Stimulated activated CD8-positive, alpha-beta memory T cell treated with anti-CD3 and anti-CD28 coated beads, Interleukin-7, amount 100 ng/mL, for 1 hour (primary cell): ENCODE measurements around the gene VNN1.
"Not testable (repeated sequence)": the region's sequence is repeated elsewhere in the genome, so short reads cannot be mapped to it uniquely, and the experiment has no call there.

Source experiments
- DNase-seq, 2 donors: peaks; one replicate each; pipeline ENCODE4 v3.0.0-alpha.2; 2020; ENCODE audit warnings: low read depth in 2 of 2

Gene VNN1

DNA sequence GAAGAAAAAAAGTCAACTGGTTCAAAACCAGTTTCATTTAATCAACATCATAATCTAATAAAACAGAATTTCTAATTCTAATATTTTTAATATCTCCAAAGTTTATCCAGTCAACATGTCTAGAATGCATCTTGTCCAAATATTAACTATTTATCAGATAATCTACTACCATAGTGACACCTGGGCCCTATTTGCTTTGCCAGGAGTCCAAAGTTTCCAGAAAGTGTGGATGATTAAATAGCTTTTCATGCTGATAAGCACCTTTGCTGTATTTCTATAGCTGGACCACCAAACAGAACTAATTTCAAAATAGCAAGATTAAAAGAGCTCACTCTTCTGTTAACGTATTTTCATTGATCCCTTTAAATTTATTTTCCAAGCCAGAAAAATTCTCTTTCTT is 42.6 kb downstream of the VNN1 start:
- no peak for DNase-seq

DNA sequence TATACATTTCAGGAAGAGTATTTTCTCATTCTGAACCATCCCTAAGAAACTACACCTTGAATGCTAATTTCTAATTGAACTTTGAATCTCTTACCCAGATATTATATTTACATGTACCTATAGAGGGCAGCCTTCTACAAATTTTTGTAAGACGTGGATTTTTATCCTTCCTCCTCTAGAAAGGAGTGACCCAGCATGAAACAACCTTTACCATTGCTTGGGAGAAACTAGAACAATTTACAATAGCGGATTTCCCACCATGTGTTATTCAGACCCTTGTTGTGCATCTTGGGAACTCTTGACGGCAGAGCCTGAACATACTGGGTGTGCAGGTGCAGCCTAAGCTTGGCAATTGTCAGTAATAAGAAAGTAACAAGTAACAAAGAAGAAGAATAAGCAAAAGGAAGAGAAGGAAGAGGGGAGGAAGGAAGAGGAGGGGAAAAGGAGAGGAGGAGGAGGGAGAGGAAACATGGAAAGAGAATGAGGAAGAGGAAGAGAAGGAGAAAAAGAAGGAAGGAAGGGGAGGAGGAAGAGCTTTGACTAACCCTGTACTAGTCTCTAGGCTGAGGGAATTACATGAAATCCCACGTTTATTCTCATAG is 44.1 kb downstream of the VNN1 start:
- DNase-seq = no peak

DNA sequence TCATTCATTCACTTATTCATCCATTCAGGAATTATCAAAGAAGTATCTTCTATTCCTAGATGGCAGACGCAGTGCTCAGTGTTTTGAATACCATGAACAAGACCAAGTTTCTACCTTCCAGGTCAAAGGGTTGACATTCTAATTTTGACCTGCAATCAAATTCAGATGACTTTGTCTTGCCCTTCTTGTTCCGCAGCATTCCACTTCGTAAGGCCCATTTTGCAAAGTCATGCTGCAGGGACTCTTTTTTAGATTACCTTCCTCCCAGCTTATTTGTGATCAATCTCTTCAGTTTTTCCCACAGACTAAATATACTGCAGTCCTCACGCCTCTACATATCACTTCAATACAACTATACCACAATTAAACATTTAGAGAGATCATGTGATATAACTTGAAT is 47.7 kb downstream of the VNN1 start:
- no peak for DNase-seq

DNA sequence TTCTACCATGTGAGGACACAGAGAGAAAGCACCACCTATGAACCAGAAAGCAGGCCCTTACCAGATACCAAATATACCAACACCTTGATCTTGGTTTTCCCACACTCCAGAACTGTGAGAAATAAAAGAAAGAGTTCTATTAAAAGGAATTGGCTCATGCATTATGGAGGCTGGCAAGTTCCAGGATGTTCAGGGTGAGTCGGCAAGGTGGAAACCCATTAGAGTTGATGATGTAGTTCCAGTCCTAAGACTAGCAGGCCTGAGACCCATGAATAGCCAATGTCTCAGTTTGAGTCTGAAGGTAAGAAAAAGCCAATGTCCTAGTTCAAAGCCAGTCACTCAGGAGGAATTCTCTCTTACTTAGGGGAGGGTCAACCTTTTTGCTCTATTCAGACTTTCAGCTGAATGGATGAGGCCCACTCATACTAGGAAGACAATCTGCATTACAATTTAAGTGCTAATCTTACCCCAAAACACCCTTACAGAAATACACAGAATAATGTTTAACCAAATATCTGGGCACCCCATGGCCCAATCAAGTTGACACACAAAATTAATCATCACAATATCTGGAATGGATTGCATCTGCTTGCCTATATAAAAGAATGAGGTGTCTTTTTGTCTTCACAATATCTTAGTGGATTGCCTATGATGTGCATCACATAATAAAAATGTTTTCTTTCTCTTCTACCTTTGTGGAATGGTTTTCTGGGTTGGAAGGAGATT is 49.4 kb downstream of the VNN1 start:
- no peak for DNase-seq

DNA sequence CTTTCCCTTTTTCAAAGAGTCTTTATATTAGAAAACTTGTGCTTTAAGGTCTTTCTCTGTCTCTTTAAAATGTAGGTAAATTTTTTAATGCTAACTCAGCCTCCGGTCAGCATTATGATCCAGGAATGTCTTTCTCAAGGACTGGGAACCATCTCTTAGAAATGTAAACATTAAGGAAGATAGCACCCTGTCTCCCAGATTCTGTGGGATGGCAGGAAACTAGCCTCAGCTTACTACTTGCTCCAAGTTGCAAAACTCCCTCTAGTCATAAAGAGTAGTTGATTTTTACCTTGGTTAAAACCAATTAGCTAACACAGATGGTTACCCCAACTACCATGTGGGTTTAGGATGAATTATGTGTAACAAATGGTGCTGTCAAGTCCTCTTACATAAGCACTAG is 50.2 kb downstream of the VNN1 start:
- DNase-seq = no peak

DNA sequence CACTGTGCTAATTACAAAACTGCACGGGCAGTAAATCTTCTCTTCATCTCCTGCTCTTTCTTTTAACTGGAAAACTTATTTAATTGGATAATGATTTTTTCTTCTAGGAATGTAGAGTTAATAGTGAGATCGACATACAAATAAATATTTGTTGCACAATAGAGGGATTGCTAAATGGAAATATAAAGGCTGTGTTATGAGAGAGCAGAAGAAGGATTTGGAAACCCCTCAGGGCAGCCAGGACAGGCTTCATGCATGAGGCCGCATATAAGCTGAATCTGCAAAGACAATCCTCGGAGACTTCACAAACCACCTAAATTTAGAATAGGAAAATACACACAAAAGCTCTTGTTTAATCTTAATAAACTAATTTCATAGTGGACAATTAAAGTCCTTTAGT is 51.9 kb downstream of the VNN1 start:
- DNase-seq = no peak

DNA sequence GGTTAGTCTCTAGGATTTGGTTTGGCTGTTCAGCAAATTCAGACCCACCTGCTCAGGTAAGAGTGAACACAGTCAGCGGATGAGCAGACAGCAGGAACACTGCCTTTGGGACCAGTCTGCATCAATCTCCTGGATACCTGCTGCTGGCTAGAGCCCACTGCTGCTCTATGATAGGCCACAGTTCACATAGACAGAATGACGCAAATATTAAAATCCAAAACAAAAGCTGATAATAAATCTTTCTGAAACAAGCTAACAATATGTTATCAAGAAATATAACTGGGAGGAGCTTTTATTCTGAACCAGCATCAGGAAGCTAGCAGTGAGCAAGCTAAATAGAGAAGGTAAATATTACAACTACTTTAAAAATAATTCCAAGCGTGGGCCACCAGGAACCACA is 54.8 kb downstream of the VNN1 start, which contains the start of gene TAAR1:
TAAR1 (minus strand) TSS at position 101 of the 400 bp plus-strand sequence. CDS start 13,179 bp downstream, outside the sequence.
- no peak for DNase-seq

DNA sequence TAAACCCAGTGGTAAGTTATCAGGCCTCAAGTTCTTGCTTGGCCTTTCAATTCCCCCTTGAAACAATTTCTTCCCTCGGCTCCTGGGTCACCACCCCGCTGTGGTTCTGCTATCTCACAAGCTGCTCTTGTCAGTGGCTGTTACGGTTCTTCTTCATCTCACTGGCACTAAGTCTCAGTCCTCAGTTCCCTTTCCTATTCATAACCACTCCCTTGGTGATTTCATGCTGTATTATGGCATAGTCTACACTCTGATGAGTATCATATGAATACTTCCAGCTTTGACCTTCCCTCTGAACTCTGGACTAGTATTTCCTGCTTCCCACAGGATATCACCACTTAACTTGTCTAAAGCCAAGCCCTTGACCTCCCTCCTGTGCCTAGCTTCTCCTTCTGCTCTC is 62.8 kb downstream of the VNN1 start:
- DNase-seq = no peak

DNA sequence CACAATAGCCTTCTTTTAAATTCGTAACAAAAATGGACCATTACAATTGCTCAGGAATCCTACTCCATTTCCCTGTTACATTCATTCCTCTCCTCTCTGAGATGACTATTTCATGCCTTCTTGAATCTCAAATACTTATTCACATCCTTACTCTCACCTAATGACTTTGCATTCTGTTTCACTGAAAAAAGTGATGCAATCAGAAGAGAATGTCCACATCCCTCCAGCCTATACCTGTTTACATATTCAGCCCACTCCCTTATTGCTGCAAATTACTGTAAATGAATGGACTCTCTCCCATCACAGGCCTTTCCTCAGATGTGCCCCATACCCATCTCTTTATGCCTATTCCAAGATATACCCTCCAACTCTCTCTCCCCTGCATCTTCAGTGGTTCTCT is 63.4 kb downstream of the VNN1 start:
- DNase-seq = no peak

DNA sequence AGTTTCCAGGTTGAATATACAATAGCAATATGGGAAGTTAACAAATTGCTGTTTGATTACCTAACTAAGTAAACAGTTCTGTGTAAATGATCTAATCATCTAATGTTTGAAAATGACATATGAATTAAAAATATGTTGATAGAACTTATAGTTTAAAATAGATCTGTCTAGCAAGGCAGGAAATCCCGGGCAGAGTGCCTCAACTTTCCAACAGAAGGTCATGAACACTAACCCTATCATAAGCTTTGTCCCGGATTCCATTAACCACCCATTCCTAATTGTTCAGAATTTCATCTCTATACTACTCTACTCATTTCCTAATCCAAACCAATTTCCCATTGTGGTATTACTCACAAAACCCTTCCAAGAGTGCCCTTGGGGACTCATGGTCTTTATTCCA is 65.0 kb downstream of the VNN1 start:
- DNase-seq = no peak

DNA sequence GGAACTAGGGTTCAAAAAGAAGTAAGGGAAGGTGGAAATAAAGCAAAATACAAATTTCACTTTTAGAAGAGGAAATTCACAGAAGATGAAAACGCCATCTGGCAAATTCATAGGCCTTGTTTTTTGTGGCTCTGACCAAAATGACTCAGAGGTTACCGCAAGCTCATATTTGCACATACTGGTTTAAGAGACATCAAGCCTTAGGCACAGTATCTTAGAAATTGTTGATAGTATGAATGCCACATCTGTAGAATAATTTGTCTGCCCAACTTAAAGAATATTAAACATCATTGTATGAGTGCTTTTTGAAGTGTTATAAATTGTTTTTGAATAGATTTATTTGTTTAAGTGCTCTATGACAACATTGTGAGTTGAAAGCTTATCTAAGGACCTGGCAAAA is 65.5 kb downstream of the VNN1 start:
- DNase-seq = no peak

DNA sequence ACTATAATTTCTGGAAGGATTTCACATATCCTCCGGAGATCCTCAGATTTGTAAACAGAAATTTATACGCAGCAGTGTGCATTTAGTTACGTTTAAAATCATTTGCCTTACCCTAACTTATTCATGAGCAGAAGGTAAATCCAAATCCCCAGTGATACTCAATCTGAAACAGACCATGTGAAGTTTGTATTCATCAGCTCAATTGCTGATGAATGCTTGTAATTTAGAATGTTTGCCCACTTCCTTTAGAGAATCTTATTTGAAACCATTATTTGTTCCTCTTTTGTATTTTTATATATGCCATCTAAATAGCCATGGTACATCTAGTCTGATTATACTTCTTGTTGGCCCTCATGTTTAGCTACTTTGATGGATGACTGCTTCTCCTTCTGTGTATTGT is 70.3 kb downstream of the VNN1 start:
- DNase-seq = no peak

DNA sequence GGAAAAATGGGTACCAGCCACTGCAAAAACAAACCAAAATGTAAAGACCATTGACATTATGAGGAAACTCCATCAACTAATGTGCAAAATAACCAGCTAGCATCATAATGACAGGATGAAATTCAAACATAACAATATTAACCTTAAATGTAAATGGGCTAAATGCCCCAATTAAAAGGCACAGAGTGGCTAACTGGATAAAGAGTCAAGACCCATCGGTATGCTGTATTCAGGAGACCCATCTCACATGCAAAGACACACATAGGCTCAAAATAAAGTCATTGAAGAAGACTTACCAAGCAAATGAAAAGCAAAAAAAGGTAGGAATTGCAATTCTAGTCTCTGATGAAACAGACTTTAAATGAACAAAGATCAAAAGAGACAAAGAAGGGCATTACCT is 76.7 kb downstream of the VNN1 start:
- DNase-seq = not testable (repeated sequence)

DNA sequence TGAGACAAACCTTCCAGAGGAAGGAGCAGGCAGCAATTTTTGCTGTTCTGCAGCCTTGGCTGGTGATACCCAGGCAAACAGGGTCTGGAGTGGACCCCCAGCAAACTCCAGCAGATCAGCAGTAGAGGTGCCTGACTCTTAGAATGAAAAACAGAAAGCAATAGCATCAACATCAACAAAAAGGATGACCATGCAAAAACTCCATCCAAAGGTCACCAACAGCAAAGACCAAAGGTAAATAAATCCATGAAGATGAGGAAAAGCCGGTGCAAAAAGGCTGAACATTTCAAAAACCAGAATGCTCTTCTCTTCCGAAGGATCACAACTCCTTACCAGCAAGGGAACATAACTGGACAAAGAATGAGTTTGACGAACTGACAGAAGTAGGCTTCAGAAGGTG is 77.9 kb downstream of the VNN1 start:
- not testable (repeated sequence) for DNase-seq

DNA sequence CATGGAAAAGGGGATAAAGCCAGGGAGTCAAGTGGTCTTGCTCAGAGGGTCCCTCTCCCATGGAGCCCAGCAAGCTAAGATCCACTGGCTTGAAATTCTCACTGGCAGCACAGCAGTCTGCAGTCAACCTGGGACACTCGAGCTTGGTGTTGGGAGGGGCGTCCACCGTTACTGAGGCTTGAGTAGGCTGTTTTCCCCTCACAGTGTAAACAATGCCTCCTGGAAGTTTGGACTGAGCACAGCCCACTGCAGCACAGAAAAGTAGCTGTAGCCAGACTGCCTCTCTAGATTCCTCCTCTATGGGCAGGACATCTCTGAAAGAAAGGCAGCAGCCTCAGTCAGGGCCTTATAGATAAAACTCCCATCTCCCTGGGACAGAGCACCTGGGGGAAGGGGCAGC is 78.6 kb downstream of the VNN1 start:
- DNase-seq = not testable (repeated sequence)

DNA sequence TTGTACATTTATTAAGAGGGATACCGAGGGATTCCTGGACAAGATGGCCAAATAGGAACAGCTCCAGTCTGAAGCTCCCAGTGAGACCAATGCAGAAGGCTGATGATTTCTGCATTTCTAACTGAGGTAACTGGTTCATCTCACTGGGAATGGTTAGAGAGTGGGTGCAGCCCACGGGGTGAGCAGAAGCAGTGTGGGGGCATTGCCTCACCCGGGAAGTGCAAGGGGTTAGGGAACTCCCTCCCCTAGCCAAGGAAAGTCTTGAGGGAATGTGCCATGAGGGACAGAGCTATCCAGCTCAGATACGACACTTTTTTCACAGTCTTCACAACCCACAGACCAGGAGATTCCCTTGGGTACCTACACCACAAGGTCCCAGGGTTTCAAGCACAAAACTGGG is 79.1 kb downstream of the VNN1 start:
- no peak for DNase-seq

DNA sequence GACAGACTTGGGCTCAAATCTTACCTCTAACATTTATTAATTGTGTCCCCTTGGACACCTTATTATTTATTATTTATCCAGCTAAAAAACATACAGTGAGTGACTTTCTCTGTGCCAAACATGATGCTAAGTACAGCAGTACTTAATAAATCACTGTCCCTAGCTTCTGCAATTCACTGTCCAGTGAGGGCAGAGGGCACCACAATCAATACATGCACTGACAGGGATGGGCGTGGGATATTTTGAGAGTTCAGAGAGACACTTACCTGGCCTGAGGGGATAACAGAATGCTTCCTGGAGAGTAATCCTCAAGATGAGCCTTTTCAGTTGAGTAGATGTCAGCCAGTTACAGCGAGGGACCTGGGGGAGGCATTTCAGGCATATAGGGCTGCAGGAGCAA is 80.5 kb downstream of the VNN1 start:
- DNase-seq = no peak
